Liver (tissue), 9 donors: Measurements from ENCODE around the gene SLIT3. TPM values are rescaled to one million over a fixed set of nuclear protein-coding genes. Genes with fewer than 3 reads are reported as not detected.

Source experiments
- DNase-seq: peaks from one replicate; pipeline ENCODE4 v3.0.0-alpha.2; 2017; ENCODE audit warnings: low spot score
- H3K27ac ChIP-seq, 2 donors: one replicate each; pipeline ENCODE4 v1.7.0; 2013; ENCODE audit warnings: inconsistent platforms in 2 of 2, low read length in 2 of 2, control low read depth in 1 of 2, low read depth in 1 of 2, mild to moderate bottlenecking in 1 of 2
- H3K27me3 ChIP-seq, 4 donors: one replicate each; pipeline versions ENCODE4 v1.6.1 to v1.7.0; 2013; ENCODE audit warnings: low read length in 3 of 4, inconsistent platforms in 1 of 4, mild to moderate bottlenecking in 1 of 4, moderate library complexity in 1 of 4; ENCODE audit not compliant: control insufficient read depth in 4 of 4, insufficient read depth in 4 of 4
- H3K36me3 ChIP-seq, 4 donors: one replicate each; pipeline versions ENCODE4 v1.6.1 to v1.7.0; 2013; ENCODE audit warnings: low read length in 3 of 4, mild to moderate bottlenecking in 3 of 4, low read depth in 1 of 4, moderate library complexity in 1 of 4; ENCODE audit not compliant: control insufficient read depth in 4 of 4, insufficient read depth in 3 of 4
- H3K4me1 ChIP-seq, 4 donors: one replicate each; pipeline versions ENCODE4 v1.6.1 to v1.7.0; 2013; ENCODE audit warnings: low read length in 3 of 4, mild to moderate bottlenecking in 3 of 4, moderate library complexity in 1 of 4; ENCODE audit not compliant: control insufficient read depth in 4 of 4, insufficient read depth in 4 of 4
- H3K4me3 ChIP-seq, 3 donors: one replicate each; pipeline versions ENCODE4 v1.6.1 to v1.7.0; 2013; ENCODE audit warnings: low read length in 3 of 3, control low read depth in 1 of 3, low read depth in 1 of 3, mild to moderate bottlenecking in 1 of 3
- H3K9ac ChIP-seq, 2 donors: one replicate each; pipeline ENCODE4 v1.7.0; 2013; ENCODE audit warnings: low read length in 2 of 2, mild to moderate bottlenecking in 2 of 2, moderate library complexity in 2 of 2, control low read depth in 1 of 2, low read depth in 1 of 2
- H3K9me3 ChIP-seq, 4 donors: one replicate each; pipeline versions ENCODE4 v1.6.1 to v1.7.0; 2013; ENCODE audit warnings: low read length in 3 of 4; ENCODE audit not compliant: control insufficient read depth in 4 of 4
- CTCF ChIP-seq: fragments of 150-350 bp; IDR thresholded peaks from 2 replicates; pipeline ENCODE4 v1.5.1; 2017; ENCODE audit warnings: improper control_type of control experiment, low read depth, low read length; ENCODE audit not compliant: missing input control
- EGR1 ChIP-seq, 2 donors: IDR thresholded peaks; 2 replicates each; pipeline ENCODE4 v1.6.1; 2016 to 2018; ENCODE audit warnings: antibody characterized with exemption in 2 of 2, low read depth in 2 of 2
- FOXA1 ChIP-seq: IDR thresholded peaks from 2 replicates; pipeline ENCODE4 v1.6.1; 2016; ENCODE audit warnings: antibody characterized with exemption
- FOXA2 ChIP-seq: IDR thresholded peaks from 2 replicates; pipeline ENCODE4 v1.6.1; 2016; ENCODE audit warnings: antibody characterized with exemption
- GABPA ChIP-seq, 2 donors: IDR thresholded peaks in 1 of 2; conservative IDR thresholded peaks in 1 of 2; 2 replicates each; pipeline ENCODE4 v1.6.1; 2016; ENCODE audit warnings: antibody characterized with exemption in 2 of 2, mild to moderate bottlenecking in 1 of 2, moderate library complexity in 1 of 2
- HNF4A ChIP-seq, 2 donors: conservative IDR thresholded peaks; 2 replicates each; pipeline ENCODE4 v1.6.1; 2016; ENCODE audit warnings: antibody characterized with exemption in 2 of 2, mild to moderate bottlenecking in 2 of 2
- HNF4G ChIP-seq: IDR thresholded peaks from 2 replicates; pipeline ENCODE4 v1.6.1; 2016; ENCODE audit warnings: antibody characterized with exemption
- NR2F2 ChIP-seq: IDR thresholded peaks from 2 replicates; pipeline ENCODE4 v1.6.1; 2016; ENCODE audit warnings: antibody characterized with exemption
- RAD21 ChIP-seq, 2 donors: IDR thresholded peaks; 2 replicates each; pipeline ENCODE4 v1.6.1; 2016; ENCODE audit warnings: antibody characterized with exemption in 2 of 2, mild to moderate bottlenecking in 2 of 2
- REST ChIP-seq: IDR thresholded peaks from 2 replicates; pipeline ENCODE4 v1.6.1; 2016; ENCODE audit warnings: antibody characterized with exemption, mild to moderate bottlenecking
- SP1 ChIP-seq: IDR thresholded peaks from 2 replicates; pipeline ENCODE4 v1.6.1; 2018; ENCODE audit warnings: antibody characterized with exemption, mild to moderate bottlenecking
- TAF1 ChIP-seq: conservative IDR thresholded peaks from 2 replicates; pipeline ENCODE4 v1.6.1; 2016; ENCODE audit warnings: antibody characterized with exemption, mild to moderate bottlenecking
- YY1 ChIP-seq: IDR thresholded peaks from 2 replicates; pipeline ENCODE4 v1.6.1; 2016; ENCODE audit warnings: antibody characterized with exemption, mild to moderate bottlenecking
- WGBS: extraction: QIAGEN DNeasy Blood & Tissue Kit; methylation state at CpG from one replicate; pipeline ENCODE4 v1.1.7; 2013; 5-methylcytosine and 5-hydroxymethylcytosine counted together
- polyA plus RNA-seq, 2 donors: library from polyadenylated mRNA; stranded (reverse) in 1 of 2; unstranded in 1 of 2; fragments of 200-250 nt in 1 of 2; fragments of >200 nt in 1 of 2; fragmentation: Nextera tagmentation in 1 of 2; extraction: Ambion mirVana in 1 of 2; gene quantifications; one replicate each; pipeline versions ENCODE4 v1.2.1 to v1.2.3, GENCODE V29; 2013 to 2015
- total RNA-seq, 2 donors: library from RNA; depleted of rRNA; stranded (reverse); fragments of >200 nt; gene quantifications; one replicate each; pipeline ENCODE4 v1.2.3, GENCODE V29; 2014
- TF ChIP-seq, protein P1 (sequence below): IDR thresholded peaks from 2 replicates; pipeline ENCODE4 v1.6.1; 2016; ENCODE audit warnings: antibody characterized with exemption
- TF ChIP-seq, protein P2 (sequence below): IDR thresholded peaks from 2 replicates; pipeline ENCODE4 v1.6.1; 2016; ENCODE audit warnings: antibody characterized with exemption
- TF ChIP-seq, protein P3 (sequence below): IDR thresholded peaks from 2 replicates; pipeline ENCODE4 v1.6.1; 2016; ENCODE audit warnings: antibody characterized with exemption
- donor health status: healthy.
- donor health status: healthy.
- donor health status: healthy.
- donor health status: healthy.
- donor health status: healthy.

The SLIT3 gene
- total and polyA plus RNA-seq, 4 donors = 0.61 to 1.3 (median 0.91) TPM

- Histone ChIP-seq H3K4me1 (no peaks in the 10 kb centered on the region), H3K9me3 (no peaks in the 10 kb centered on the region), H3K9ac (no peak overlapping the region), H3K4me3 (no peak overlapping the region), H3K36me3 (no peaks in the 10 kb centered on the region), H3K27me3 (peaks cover 0 to 2% (median 0%) of the 10 kb centered on the region in 4 donors), H3K27ac (no peak overlapping the region)
- no peak for DNase-seq
- no peak for TF ChIP-seq CTCF
- no peak for TF ChIP-seq TAF1
- no peak for TF ChIP-seq HNF4G
- TF ChIP-seq HNF4A (conservative IDR thresholded peaks at IDR 0.05) = no peak
- no peak for TF ChIP-seq EGR1 (IDR thresholded peaks at IDR 0.05; ENCODE audit: low read depth in 2 of 2)
- TF ChIP-seq NR2F2 = no peak
- TF ChIP-seq FOXA2 = no peak
- TF ChIP-seq, protein P1, sequence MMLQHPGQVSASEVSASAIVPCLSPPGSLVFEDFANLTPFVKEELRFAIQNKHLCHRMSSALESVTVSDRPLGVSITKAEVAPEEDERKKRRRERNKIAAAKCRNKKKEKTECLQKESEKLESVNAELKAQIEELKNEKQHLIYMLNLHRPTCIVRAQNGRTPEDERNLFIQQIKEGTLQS = no peak
- TF ChIP-seq GABPA (IDR thresholded peaks at IDR 0.05 in 1 of 2, conservative IDR thresholded peaks at IDR 0.05 in 1 of 2) = no peak
- TF ChIP-seq, protein P2, sequence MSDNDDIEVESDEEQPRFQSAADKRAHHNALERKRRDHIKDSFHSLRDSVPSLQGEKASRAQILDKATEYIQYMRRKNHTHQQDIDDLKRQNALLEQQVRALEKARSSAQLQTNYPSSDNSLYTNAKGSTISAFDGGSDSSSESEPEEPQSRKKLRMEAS = no peak
- TF ChIP-seq FOXA1 = no peak
- TF ChIP-seq YY1 = no peak
- no peak for TF ChIP-seq RAD21 (IDR thresholded peaks at IDR 0.05)
- TF ChIP-seq REST = no peak
- no peak for TF ChIP-seq SP1
- TF ChIP-seq, protein P3, sequence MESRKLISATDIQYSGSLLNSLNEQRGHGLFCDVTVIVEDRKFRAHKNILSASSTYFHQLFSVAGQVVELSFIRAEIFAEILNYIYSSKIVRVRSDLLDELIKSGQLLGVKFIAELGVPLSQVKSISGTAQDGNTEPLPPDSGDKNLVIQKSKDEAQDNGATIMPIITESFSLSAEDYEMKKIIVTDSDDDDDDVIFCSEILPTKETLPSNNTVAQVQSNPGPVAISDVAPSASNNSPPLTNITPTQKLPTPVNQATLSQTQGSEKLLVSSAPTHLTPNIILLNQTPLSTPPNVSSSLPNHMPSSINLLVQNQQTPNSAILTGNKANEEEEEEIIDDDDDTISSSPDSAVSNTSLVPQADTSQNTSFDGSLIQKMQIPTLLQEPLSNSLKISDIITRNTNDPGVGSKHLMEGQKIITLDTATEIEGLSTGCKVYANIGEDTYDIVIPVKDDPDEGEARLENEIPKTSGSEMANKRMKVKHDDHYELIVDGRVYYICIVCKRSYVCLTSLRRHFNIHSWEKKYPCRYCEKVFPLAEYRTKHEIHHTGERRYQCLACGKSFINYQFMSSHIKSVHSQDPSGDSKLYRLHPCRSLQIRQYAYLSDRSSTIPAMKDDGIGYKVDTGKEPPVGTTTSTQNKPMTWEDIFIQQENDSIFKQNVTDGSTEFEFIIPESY = no peak
- 68% methylated on average over 8 of the region's 8 CpGs for WGBS
Measured at GRCh38 chr5:169083394-169084018, 217.4 kb downstream of the SLIT3 start.
